Keratinocyte (primary cell): Measurements from ENCODE around the gene SLC6A9. TPM values are rescaled to one million over a fixed set of nuclear protein-coding genes. Genes with fewer than 3 reads are reported as not detected.

ENCODE experiments used
- DNase-seq: peaks from one replicate; pipeline ENCODE4 v3.0.0-alpha.2; 2011; ENCODE audit warnings: low read depth, missing footprints, low spot score
- FAIRE-seq: peaks from 2 replicates; lab custom pipeline; 2011; peaks lifted over from hg19 to GRCh38; lab: Jason Lieb, UNC
- H2AFZ ChIP-seq: 2 replicates; pipeline ENCODE4 v1.6.0; 2012; ENCODE audit warnings: low read length, control low read depth, inconsistent platforms; ENCODE audit not compliant: control insufficient read depth
- H3K27ac ChIP-seq: 2 replicates; pipeline ENCODE4 v1.5.1; 2011; ENCODE audit warnings: low read length; ENCODE audit not compliant: control insufficient read depth, insufficient read depth
- H3K27me3 ChIP-seq: 3 replicates; pipeline ENCODE4 v1.6.0; 2011; ENCODE audit warnings: low read length; ENCODE audit not compliant: control insufficient read depth, insufficient read depth; ENCODE audit errors: extremely low read depth
- H3K36me3 ChIP-seq, 2 experiments: 2 replicates in 1 of 2; 3 replicates in 1 of 2; pipeline ENCODE4 v1.5.1; 2011; ENCODE audit warnings: low read length in 2 of 2, mild to moderate bottlenecking in 1 of 2; ENCODE audit not compliant: control insufficient read depth in 2 of 2, insufficient read depth in 2 of 2; ENCODE audit errors: extremely low read depth in 1 of 2
- H3K4me1 ChIP-seq: 3 replicates; pipeline ENCODE4 v1.5.1; 2011; ENCODE audit warnings: low read length; ENCODE audit not compliant: control insufficient read depth, insufficient read depth; ENCODE audit errors: extremely low read depth
- H3K4me2 ChIP-seq: 3 replicates; pipeline ENCODE4 v1.6.0; 2011; ENCODE audit warnings: low read depth, low read length; ENCODE audit not compliant: control insufficient read depth, insufficient read depth; ENCODE audit errors: extremely low read depth
- H3K4me3 ChIP-seq, 3 experiments: fragments of 200-600 bp in 1 of 3; sonication (generic) in 1 of 3; 2 replicates in 2 of 3; 3 replicates in 1 of 3; pipeline ENCODE4 v1.5.1; 2011 to 2016; ENCODE audit warnings: low read length in 3 of 3, mild to moderate bottlenecking in 3 of 3, control low read depth in 2 of 3, inconsistent platforms in 1 of 3, low read depth in 1 of 3, mixed read lengths in 1 of 3, mixed run types in 1 of 3, moderate library complexity in 1 of 3; ENCODE audit not compliant: control insufficient read depth in 2 of 3, insufficient read depth in 2 of 3; ENCODE audit errors: extremely low read depth in 1 of 3
- H3K79me2 ChIP-seq: 2 replicates; pipeline ENCODE4 v1.6.0; 2012; ENCODE audit warnings: low read length; ENCODE audit not compliant: control insufficient read depth, insufficient read depth
- H3K9ac ChIP-seq: 3 replicates; pipeline ENCODE4 v1.6.0; 2011; ENCODE audit warnings: low read length; ENCODE audit not compliant: control insufficient read depth, insufficient read depth; ENCODE audit errors: extremely low read depth
- H3K9me1 ChIP-seq: 3 replicates; pipeline ENCODE4 v1.6.0; 2011; ENCODE audit warnings: low read length; ENCODE audit not compliant: control insufficient read depth, insufficient read depth; ENCODE audit errors: extremely low read depth
- H3K9me3 ChIP-seq: 2 replicates; pipeline ENCODE4 v1.5.1; 2012; ENCODE audit warnings: low read depth, low read length; ENCODE audit not compliant: control insufficient read depth
- H4K20me1 ChIP-seq: 3 replicates; pipeline ENCODE4 v1.6.0; 2011; ENCODE audit warnings: low read length; ENCODE audit not compliant: control insufficient read depth, insufficient read depth; ENCODE audit errors: extremely low read depth
- EZH2 ChIP-seq: IDR thresholded peaks from one replicate; pipeline ENCODE4 v1.6.1; 2012; ENCODE audit warnings: inconsistent platforms, mild to moderate bottlenecking, low read length, moderate library complexity
- dilution Hi-C: fragments of 300-500 bp; cut with MboI; formaldehyde crosslinking; loops from one replicate; pipeline ENCODE4 v1.7.0; 2020; ENCODE audit warnings: low sequenced_read_pairs; ENCODE audit not compliant: extremely low pct_ligation_motif_present
- polyA plus RNA-seq, 5 experiments: library from polyadenylated mRNA; depleted of rRNA in 3 of 5; stranded (reverse) in 3 of 5; stranded (forward) in 1 of 5; unstranded in 1 of 5; fragments of >200 nt; gene quantifications; 1 replicate in 1 of 5; 2 replicates in 3 of 5; 3 replicates in 1 of 5; pipeline versions ENCODE4 v1.2.1 to v1.2.3, GENCODE V29; 2011 to 2012; ENCODE audit warnings: missing spikeins in 2 of 5, low read depth in 1 of 5, low replicate concordance in 1 of 5
- TF ChIP-seq, protein P1 (sequence below), 3 experiments: IDR thresholded peaks in 1 of 3; conservative IDR thresholded peaks in 1 of 3; optimal IDR thresholded peaks in 1 of 3; 2 replicates in 2 of 3; 3 replicates in 1 of 3; pipeline versions ENCODE3 to v1.5.1; 2011; ENCODE audit warnings: low read length in 3 of 3, mild to moderate bottlenecking in 3 of 3, moderate library complexity in 2 of 3, control low read depth in 1 of 3, inconsistent platforms in 1 of 3; ENCODE audit not compliant: insufficient read depth in 2 of 3; ENCODE audit errors: extremely low read depth in 1 of 3

Gene SLC6A9
- polyA plus RNA-seq, 1 donor (not counting 4 experiments of a cell fraction or from before 2014, with no cell fraction given): 5.3 TPM

DNA sequence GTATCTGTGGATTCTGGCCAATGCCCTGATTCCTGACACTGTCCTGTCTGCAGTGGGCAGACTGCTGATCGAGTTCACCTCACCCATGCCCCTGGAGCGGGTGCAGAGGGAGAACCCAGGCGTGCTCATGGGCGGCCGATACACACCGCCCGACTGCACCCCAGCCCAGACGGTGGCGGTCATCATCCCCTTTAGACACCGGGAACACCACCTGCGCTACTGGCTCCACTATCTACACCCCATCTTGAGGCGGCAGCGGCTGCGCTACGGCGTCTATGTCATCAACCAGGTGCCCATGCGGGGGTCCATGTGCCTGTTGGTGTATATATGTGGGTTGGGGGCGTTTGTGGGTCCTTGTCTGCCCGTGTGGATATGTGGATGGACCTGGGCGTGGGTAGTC lies 49.6 kb downstream of the SLC6A9 start:
- H3K27me3 ChIP-seq: no peaks in the 10 kb centered on the region
- no peak for DNase-seq
- dilution Hi-C loops: no loop called here
- peak overlapping the region; percentile 83 for H3K4me2 ChIP-seq
- TF ChIP-seq, protein P1, sequence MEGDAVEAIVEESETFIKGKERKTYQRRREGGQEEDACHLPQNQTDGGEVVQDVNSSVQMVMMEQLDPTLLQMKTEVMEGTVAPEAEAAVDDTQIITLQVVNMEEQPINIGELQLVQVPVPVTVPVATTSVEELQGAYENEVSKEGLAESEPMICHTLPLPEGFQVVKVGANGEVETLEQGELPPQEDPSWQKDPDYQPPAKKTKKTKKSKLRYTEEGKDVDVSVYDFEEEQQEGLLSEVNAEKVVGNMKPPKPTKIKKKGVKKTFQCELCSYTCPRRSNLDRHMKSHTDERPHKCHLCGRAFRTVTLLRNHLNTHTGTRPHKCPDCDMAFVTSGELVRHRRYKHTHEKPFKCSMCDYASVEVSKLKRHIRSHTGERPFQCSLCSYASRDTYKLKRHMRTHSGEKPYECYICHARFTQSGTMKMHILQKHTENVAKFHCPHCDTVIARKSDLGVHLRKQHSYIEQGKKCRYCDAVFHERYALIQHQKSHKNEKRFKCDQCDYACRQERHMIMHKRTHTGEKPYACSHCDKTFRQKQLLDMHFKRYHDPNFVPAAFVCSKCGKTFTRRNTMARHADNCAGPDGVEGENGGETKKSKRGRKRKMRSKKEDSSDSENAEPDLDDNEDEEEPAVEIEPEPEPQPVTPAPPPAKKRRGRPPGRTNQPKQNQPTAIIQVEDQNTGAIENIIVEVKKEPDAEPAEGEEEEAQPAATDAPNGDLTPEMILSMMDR (optimal IDR thresholded peaks at IDR 0.05 in 1 of 3, IDR thresholded peaks at IDR 0.05 in 1 of 3, conservative IDR thresholded peaks at IDR 0.05 in 1 of 3; ENCODE audit: extremely low read depth in 1 of 3, insufficient read depth in 2 of 3, low read length in 3 of 3): no peak
- TF ChIP-seq EZH2: no peak
- H3K4me1 ChIP-seq: peaks cover 40% of the 10 kb centered on the region
- no peaks in the 10 kb centered on the region for H3K9me1 ChIP-seq
- peaks cover 30 to 46% of the 10 kb centered on the region in 2 experiments for H3K36me3 ChIP-seq
- no peaks in the 10 kb centered on the region for H3K9me3 ChIP-seq
- peak overlapping the region; percentile 94 for H3K9ac ChIP-seq
- peaks cover 54% of the 10 kb centered on the region for H3K79me2 ChIP-seq
- no peak overlapping the region for H2AFZ ChIP-seq
- FAIRE-seq: no peak
- no peak overlapping the region for H3K4me3 ChIP-seq
- no peaks in the 10 kb centered on the region for H4K20me1 ChIP-seq
- H3K27ac ChIP-seq: peak overlapping the region; percentile 92

DNA sequence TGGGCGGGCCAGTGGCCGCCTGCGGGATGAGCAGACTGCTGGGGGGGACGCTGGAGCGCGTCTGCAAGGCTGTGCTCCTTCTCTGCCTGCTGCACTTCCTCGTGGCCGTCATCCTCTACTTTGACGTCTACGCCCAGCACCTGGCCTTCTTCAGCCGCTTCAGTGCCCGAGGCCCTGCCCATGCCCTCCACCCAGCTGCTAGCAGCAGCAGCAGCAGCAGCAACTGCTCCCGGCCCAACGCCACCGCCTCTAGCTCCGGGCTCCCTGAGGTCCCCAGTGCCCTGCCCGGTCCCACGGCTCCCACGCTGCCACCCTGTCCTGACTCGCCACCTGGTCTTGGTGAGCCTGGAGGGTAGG lies 50.1 kb downstream of the SLC6A9 start:
- no peaks in the 10 kb centered on the region for H4K20me1 ChIP-seq

More for the DNA sequence above, 50.1 kb downstream of the SLC6A9 start:
- Histone ChIP-seq H3K27ac (peak overlapping the region; percentile 92), H3K4me2 (peak overlapping the region; percentile 83), H3K4me3 (peak overlapping the region; percentile 46 to 74 (median 51)), H3K9ac (peak overlapping the region; percentile 94), H3K27me3 (no peaks in the 10 kb centered on the region), H3K4me1 (peaks cover 39% of the 10 kb centered on the region), H3K79me2 (peaks cover 59% of the 10 kb centered on the region), H3K9me3 (no peaks in the 10 kb centered on the region), H2AFZ (no peak overlapping the region), H3K36me3 (peaks cover 35 to 45% of the 10 kb centered on the region in 2 experiments), H3K9me1 (no peaks in the 10 kb centered on the region)
- TF ChIP-seq, protein P1 (optimal IDR thresholded peaks at IDR 0.05 in 1 of 3, IDR thresholded peaks at IDR 0.05 in 1 of 3, conservative IDR thresholded peaks at IDR 0.05 in 1 of 3; ENCODE audit: extremely low read depth in 1 of 3, insufficient read depth in 2 of 3, low read length in 3 of 3): no peak
- no peak for TF ChIP-seq EZH2
- DNase-seq: no peak
- dilution Hi-C loops: no loop called here
- no peak for FAIRE-seq
